NCI-H526 treated with DMSO at 0.1 percent for 48 hours (cell line): ENCODE measurements around the gene CLSTN2.
A peak's percentile ranks its signal among the peaks of the same experiment; 100 is the strongest.

Source experiments
- DNase-seq: peaks from one replicate; lab custom pipeline; 2025; lab: John Stamatoyannopoulos, UW

Gene CLSTN2

DNA sequence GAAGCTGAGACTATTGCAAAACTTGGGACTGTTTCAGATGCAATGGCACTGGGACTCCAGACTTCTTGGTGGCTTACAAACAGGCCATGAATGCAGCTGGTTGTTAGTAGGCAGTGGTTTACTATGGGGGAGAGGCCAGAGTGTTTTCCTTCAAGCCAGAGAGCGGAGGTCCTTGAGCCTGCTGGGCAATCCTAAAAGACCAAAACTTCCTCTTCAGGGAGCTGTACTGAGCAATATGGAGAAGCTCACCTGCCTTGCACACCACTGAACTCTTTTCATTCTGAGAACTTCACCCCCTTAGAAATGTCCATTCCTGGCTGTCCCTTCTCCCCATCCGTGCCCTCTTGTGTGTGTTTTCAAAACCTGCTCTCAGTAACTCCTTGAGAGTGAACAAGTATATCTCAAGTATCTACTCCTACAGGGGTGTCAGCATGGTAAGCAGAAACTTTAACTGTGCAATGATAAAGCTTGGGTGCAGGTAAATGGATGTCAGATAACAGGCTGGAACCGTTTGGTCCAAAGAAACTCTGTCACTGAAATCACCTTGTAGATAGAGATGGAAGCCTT lies 213.9 kb downstream of the CLSTN2 start:
- DNase-seq = no peak

DNA sequence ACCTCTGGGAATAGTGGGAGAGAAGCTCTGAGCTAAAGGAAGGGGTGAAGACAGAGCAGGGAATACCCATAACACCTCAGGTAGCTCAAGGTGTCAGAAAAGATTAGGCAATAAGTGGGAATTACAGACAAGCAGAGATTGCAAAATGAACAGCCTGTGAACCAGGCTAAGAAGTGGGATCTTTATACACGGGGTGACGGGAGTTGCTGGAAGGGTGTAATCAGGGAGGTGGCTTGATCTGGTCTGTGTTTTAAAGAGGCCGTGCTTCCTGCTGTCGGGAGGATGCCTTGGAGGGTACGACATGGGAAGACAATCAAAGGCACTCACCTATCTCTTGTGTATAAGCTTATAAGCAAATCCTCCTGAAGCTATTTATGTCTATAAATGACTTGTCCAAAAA lies 216.3 kb downstream of the CLSTN2 start:
- DNase-seq = no peak

DNA sequence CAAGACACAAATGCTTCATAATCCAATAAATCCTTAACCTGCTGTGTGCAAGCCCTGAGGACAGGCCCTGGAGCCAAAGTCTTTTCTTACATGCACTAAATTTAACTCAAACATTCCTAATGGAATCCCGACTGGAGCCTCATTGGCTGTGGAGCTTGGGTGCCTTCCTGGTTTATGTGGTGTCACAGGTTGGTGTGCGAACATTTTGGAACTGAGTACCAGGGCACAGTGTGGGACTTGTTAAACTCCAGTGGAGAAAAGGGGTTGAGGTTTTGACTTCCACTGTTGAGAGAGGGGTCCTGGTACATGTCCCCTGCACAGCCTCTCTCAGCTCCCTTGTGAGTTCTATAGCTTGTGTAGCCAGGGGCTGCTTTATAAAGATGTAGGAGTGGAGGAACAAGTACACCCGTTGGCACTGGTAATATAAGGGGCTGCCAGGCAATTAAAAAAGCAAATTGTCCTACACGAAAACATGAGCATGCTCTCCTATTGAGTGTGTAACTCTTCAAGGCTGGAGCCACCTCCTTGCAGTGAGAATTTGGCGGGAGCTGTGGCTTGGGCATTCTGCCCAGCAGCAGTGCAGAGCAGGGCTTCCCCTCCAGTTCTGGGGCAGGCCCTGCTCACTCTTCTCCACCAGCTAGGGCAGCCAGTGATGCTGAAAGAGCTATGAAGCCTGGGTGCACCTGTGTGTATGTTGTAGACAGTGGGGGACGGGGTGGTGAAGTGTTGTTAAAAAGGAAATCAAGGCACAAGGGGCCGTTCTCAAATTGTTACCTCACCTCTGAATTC lies 218.1 kb downstream of the CLSTN2 start:
- DNase-seq = no peak

DNA sequence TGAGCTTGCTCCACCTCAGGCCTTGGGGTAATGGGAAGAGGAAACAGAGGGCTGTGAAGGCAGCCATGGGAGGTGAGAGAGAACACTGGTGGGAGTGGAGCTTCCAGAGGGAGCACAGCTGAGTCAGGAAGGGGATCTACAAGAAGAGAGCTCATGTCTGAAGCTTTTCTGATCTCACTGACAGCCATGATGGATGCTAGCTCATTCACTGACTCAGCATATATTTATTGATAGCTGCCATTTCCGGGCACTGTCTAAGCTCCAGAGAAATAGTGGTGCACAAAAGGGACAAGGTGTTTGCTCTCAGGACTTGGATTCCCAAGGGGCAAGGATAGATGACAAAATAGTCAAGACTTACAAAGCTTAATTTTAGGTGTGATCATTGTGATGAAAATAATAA lies 218.8 kb downstream of the CLSTN2 start:
- no peak for DNase-seq

DNA sequence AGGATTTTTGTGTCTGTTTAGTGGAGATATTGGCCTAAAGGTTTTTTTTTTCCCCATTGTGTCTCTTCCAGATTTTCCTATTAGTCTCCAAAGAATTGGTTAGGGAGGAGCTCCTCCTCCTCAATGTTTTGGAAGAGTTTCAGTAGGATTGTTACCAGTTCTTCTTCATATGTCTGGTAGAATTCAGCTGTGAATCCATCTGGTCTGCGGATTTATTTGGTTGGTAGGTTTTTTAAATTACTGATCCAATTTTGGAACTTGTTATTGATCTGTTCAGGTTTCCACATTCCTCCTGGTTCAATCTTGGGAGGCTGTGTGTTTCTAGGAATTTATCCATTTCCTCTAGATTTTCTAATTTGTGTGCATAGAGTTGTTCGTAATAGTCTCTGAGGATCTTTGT lies 222.2 kb downstream of the CLSTN2 start:
- no peak for DNase-seq

DNA sequence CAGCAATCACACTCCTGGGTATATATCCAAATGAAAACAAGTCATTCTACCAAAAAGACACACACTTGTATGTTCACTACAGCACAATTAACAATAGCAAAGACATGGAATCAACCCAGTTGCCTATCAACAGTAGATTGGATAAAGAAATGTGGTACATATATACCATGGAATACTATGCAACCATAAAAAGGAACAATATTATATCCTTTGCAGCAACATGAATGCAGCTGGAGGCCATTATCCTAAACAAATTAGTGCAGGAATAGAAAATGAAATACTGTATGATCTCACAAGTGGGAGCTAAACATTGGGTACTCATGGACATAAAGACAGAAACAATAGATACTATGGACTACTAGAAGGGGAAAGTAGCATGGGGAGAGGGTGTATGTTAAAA lies 224.7 kb downstream of the CLSTN2 start:
- DNase-seq = no peak

DNA sequence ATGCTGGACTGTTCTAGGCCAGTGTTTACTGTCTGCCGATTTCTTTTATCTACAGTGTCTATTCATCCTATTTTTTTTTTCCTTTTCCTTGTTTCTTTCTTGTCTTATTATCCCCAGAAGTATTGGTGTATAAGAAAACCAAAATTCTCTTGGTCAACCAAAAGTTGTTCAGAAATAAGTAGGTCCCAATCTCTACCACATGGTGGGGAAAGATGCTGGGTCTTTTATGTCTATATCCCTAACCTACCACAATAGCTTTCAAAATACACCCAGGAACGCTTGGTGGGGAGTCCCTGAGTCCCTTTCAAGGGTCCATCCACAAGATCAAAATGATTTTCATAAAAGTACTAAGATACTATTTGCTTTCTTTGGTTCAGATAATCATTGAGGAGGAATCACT lies 225.6 kb downstream of the CLSTN2 start:
- no peak for DNase-seq

DNA sequence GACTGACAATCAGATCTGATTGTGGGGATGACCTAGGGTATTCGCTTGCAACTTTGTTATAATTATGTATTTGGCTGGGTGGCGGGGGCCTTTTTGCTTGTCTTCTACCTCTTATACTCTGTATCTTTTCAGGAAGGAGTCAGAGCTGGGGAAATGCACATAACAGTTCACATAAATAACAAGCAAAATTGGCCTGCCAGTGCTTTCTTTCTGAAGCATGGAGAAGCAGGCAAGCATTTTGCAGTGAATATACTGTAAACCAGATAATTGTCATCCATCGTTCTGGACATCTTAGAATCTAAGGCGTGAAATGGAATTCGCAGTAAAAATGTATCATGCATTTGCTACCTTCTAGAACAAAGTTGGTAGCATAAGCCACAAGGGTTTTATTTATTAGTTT lies 227.6 kb downstream of the CLSTN2 start:
- no peak for DNase-seq

DNA sequence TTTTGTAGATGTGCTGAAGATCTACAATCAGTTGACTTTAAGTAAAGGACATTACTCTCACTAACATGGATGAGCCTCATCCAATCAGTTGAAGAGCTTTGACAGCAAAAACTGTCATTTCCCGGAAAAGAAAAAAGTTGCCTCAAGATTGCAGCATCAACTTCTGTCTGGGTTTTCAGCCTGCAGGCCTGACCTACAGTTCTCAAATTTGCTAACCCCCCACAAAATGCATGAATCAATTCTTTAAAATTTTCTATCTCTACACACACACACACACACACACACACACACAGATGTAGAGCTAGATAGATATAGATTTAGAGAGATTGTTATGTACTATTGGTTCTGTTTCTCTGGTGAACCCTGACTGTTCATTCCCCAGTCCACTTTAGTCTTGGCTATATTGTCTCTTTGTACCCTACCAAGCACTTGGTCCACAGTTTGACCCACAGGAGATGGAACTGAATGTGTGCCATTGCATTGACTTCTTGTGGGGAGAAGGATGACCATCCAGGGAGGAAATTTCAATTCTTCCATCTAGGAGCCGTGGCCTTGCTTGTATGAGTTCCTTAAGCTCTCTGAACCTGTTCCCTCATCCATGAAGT lies 228.3 kb downstream of the CLSTN2 start:
- DNase-seq = no peak

DNA sequence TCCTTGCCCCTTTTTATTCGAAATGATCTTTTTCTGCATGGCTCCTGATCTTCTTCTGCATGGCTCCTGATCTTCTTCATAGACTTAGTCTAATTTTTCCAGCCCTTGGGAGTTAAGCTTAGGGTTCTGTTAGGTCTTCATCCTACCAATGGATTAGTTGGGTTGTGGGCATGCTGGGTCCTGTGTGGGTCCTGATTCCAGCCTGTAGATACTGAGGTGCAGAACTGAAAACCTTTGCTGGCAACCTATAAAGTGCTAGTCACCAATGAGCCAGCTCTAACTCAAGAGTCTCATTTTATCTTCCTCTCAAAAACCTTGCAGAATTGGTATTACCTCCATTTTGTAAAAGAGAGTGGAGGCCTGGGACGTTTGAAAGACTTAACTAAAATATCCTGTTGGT lies 229.2 kb downstream of the CLSTN2 start:
- no peak for DNase-seq

DNA sequence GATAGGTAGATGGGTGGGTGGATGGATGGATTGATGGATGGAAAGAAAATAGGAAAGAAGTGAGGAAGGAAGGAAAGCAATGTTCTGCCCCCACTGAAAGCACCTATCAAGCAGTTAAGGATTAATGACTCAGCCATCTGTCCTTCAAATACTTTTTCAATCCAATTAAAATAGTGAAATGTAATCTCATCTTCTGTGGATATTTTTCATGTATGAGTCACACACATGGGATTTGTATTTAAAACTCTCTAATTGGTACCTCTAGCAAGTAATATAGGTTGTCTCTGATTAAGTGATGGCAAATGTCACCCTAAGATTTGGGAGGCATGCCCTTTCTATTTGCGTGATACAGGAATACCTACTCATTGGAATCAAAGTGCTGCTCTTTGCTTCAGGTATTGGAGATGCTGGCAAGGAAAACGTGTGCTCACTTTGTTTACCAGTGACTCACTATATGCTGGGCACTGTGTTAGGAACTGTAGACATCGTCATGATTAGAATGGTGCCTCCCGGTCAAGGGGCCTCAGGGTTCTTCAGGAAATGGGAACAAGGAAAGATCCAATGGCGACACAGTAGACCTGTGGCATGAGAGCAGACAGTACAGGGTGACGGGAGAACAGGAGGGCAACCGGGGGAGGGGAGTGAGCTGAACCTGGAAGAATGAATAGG lies 230.1 kb downstream of the CLSTN2 start:
- DNase-seq = no peak

DNA sequence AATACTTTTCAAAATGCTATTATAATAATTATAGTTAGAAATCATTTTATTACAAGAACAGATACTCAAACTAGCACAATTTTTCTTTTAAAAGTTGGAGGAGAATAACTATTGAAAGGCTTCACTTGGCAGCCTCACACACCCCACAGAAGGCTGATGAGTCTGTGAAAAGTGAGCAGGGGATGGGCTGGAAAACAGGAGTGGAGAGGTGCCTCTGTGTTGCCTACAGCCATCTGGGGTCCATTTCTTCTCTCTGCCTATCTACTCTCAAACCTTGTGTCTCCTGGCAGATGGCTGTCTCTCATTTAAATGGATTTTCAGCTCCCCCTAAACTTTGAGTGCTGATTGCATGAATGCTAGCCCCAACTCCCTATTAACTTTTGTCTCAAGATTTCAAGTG lies 230.8 kb downstream of the CLSTN2 start:
- DNase-seq = no peak

DNA sequence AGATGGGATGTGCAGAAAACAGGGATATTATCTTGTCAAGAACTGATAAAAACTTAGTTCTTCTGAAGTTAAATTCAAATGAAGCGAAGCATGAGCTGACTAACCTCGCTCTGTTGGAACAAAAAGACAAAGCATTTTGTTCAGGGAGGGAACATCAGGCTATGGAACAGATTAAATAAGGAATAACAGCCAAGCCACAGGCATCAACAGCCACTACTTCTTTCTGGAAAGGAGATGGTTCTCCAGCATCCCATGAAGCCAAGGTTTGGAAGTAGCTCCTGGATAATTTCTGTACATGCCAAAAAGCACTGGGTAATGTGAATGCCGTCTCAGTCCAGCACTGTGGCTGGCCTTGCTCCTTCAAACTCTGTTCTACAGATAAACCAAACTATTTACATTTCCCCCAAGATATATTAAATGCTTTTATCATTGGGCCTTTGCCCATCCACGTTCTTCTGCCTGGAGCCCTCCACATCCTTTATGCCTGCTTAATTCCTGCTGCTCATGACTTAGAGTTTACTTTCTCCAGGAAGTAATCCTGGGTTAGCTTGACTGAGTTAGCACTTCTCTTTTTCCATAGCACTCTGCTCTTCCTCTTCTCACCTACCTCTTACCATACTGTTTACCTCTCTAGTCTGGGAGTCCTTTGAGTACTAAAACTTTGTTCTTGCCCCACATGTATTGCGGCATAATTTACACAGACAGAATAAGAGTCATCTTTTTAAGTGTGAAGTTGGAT lies 232.0 kb downstream of the CLSTN2 start:
- DNase-seq = no peak

DNA sequence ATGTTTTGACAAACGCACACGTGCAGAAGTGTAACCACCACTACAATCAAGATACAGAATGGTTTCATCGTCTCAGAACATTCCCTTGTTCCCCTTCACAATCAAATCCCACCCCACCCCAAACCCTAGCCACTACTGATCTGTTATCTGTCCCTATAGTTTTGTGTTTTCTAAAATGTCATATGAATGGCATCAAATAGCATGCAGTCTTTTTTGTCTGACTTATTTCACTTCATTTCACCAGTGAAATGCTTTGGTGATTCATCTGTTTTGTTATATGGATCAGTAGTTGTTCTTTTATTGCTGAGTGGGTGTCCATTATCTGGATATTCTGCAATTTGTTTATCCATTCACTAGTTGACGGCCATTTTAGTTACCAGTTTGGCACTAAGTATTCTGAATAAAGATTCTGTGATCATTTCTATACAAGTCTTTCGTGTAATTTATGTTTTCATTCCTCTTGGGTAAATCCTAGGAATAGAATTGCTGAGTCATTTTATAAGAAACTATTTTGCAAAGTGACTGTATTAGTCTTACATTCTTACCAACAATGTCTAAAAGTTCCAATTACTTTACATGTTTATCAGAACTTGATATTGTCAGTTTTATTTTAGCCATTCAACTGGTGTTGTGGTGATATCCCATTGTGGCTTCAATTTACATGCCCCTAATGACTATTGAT lies 232.8 kb downstream of the CLSTN2 start:
- no peak for DNase-seq

DNA sequence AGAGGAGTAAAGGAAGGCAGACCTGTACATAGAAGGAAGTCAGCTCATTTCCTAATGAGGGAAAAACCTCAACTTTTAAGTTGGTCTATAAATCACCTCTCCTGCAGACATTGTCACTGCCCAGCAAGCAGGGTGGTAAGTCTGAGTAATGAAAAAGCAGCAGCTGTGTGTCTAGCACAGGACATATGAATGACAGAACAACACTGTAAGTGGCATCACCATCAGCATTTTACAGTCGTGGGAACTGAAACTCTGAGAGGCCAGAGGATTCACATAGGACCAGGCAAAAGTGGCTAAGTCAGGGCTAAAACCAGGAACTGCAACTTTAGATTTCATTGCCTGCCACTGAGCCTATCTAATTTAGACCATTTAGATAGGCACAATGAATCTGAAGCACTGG lies 235.6 kb downstream of the CLSTN2 start:
- DNase-seq = no peak

DNA sequence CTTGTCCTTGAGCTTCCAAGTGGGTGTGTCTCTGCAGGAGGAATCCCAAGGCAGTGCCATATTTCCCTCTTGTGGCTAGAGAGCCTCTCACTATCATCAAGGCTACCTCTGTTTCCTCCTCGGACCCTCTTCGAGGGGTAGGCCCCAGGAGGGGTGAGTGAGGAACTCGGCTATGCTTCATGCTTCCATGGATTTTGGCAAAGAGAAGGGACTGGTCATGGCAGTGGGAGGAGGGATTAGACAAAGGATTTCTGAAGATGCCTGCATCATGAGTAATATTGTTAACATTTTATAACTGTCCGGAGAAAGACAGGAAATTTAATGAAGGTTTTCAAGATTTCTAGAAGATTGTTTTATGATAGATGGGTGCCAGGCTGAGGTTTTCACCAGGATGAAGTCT lies 241.5 kb downstream of the CLSTN2 start:
- DNase-seq = no peak

DNA sequence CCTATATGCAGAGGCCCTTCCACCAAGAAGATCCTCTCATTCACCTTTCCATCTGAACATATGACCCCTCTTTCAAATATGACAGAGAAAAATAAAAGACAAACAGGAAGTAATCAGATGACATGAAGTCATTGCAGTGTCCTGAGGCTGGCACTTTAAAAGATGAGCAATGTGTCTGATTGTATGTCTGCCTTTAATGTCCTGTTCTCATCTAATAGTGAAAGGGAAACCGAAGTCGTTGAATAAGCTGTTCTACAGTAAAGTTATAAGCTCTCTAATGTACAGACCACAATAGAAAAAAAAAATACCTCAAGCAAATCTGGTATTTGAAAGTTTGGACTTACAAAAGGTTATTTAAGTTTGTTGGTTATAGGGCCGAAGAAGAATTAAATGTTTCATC lies 243.0 kb downstream of the CLSTN2 start:
- DNase-seq = no peak

DNA sequence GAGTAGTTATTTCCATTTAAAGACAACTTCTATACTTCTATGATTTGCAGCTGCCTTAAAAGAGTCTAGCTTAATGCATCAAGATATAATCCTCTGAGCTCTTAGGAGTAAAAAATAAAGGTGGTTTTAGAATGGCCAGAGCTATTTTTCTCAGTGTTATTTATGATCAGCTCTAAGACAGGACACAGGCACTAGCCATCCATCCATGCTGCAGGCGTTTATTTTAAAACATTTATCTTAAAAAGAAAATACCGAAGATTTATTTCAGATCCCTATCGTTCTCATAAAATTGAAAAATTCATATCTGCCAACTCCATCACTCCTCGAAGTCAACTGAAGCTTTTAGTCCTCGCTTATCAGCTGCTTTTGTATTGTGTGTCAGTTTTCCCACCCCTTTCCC lies 243.5 kb downstream of the CLSTN2 start:
- no peak for DNase-seq

DNA sequence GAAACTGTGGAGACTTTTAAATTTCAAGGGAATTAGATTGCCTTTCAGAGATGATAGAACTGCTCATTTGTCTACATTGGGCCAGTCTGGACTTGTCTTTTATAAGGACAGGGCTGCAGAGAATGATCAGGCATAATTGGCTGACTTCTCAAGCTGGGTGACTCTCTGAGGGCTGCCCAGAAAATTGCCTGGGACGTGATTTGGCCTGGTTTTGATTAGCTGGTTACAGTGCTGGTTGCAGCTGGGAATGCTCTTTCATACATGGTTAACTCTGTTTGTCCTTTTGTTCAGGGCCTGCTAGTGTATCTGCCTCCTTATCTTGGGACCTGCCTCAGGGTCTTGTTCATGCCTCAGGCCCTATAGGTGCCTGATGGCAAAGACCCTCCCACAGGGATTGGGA lies 245.6 kb downstream of the CLSTN2 start:
- DNase-seq = peak; percentile 22

DNA sequence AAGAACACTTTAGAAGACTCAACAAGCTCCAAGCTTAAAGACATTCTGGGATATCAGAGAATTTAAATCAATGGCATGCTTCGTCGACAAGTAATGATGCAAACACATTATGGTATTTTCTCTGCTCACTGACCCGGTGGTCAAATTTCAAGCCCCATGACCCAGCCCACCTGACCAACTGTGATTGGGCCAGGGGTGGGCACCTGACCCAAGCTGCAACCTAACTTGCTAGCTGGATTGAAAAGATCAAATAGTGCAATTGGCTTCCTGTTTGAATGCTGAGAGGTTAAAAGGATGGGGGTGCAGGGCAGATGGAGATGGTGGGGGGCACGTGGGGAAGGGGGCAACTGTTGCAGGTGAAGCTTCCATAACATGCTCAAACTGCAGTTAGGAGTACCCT lies 250.4 kb downstream of the CLSTN2 start:
- DNase-seq = no peak

DNA sequence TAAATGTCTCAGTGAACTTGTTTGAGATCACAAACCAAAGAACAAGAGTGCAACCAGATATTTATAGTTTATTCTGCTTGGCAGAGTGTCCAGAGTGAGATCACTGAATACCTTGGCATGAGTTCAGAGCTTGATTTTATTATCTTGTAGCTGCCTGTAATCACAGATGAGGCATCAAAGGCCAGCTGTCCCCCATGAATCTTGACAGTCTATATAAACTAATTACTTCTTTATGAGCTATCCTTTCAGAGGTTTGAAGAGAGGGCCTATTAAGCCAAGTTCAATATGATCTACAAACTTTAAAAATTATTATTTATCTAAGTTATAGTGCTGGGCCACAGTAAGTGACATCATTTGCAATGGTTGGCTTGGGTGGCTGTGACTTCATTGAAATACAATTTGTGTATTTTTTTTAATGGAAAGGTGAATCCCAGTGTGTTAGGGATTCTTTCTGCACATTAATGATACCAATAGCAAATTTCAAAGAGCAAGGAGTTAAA lies 251.5 kb downstream of the CLSTN2 start:
- no peak for DNase-seq

DNA sequence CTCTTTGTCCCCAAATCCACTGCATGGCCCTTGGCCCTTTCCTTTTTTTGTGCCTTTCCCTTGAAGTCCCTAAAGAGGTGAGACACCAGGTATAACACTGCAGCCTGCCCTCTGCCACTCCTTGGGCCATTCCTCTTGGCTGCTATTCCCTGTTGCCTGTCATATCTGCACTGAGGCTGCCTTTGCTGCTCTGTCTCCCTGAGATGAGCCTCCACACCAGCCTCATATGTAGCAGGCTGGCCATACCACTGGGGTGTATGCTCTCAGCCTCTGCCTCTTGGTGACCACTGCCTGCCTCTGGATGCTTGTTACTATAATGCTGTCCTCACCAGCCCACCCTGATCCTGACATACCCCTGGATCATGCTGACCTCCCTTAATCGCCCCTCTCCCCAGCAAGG lies 252.0 kb downstream of the CLSTN2 start:
- no peak for DNase-seq
